Measurements from ENCODE around the gene DPP4.

The DPP4 gene

GRCh38 chr2:162029287-162029901 lies 44.6 kb downstream of the DPP4 start:
- no peak overlapping the region for H3K4me3 ChIP-seq (ENCODE audit: low read length)
- peaks cover 37% of the 10 kb centered on the region for H3K4me1 ChIP-seq (ENCODE audit: control insufficient read depth, insufficient read depth, low read length)
- no peaks in the 10 kb centered on the region for H3K36me3 ChIP-seq (ENCODE audit: insufficient read depth, low read length)
- H3K9me3 ChIP-seq (replicated peaks; ENCODE audit: low read length): no peaks in the 10 kb centered on the region
- H3K9ac ChIP-seq (ENCODE audit: low read depth, low read length): no peak overlapping the region
- H3K27me3 ChIP-seq (ENCODE audit: control insufficient read depth, insufficient read depth, low read length): no peaks in the 10 kb centered on the region
- H3K4me2 ChIP-seq (ENCODE audit: low read length): peak overlapping the region; percentile 58

- H3K9ac ChIP-seq (ENCODE audit: low read depth, low read length): no peak overlapping the region
- no peaks in the 10 kb centered on the region for H3K27me3 ChIP-seq (ENCODE audit: control insufficient read depth, insufficient read depth, low read length)
- H3K9me3 ChIP-seq (replicated peaks; ENCODE audit: low read length): no peaks in the 10 kb centered on the region
- no peak overlapping the region for H3K4me2 ChIP-seq (ENCODE audit: low read length)
- no peaks in the 10 kb centered on the region for H3K36me3 ChIP-seq (ENCODE audit: insufficient read depth, low read length)
- H3K4me3 ChIP-seq (ENCODE audit: low read length): no peak overlapping the region
- peaks cover 37% of the 10 kb centered on the region for H3K4me1 ChIP-seq (ENCODE audit: control insufficient read depth, insufficient read depth, low read length)
These were observed 45.5 kb downstream of the DPP4 start for GRCh38 chr2:162028511-162028910.

GRCh38 chr2:162025121-162025911 lies 48.7 kb downstream of the DPP4 start:
- Histone ChIP-seq H3K9me3 (replicated peaks; ENCODE audit: low read length) (no peaks in the 10 kb centered on the region), H3K4me1 (ENCODE audit: control insufficient read depth, insufficient read depth, low read length) (peaks cover 46% of the 10 kb centered on the region), H3K4me3 (ENCODE audit: low read length) (no peak overlapping the region), H3K36me3 (ENCODE audit: insufficient read depth, low read length) (no peaks in the 10 kb centered on the region), H3K4me2 (ENCODE audit: low read length) (peak overlapping the region; percentile 27), H3K9ac (ENCODE audit: low read depth, low read length) (no peak overlapping the region), H3K27me3 (ENCODE audit: control insufficient read depth, insufficient read depth, low read length) (no peaks in the 10 kb centered on the region)

- Histone ChIP-seq H3K9ac (ENCODE audit: low read depth, low read length) (no peak overlapping the region), H3K9me3 (replicated peaks; ENCODE audit: low read length) (no peaks in the 10 kb centered on the region), H3K4me1 (ENCODE audit: control insufficient read depth, insufficient read depth, low read length) (peaks cover 30% of the 10 kb centered on the region), H3K36me3 (ENCODE audit: insufficient read depth, low read length) (no peaks in the 10 kb centered on the region), H3K4me2 (ENCODE audit: low read length) (no peak overlapping the region), H3K4me3 (ENCODE audit: low read length) (no peak overlapping the region), H3K27me3 (ENCODE audit: control insufficient read depth, insufficient read depth, low read length) (no peaks in the 10 kb centered on the region)
These were observed 51.6 kb downstream of the DPP4 start for GRCh38 chr2:162022290-162022945.

- H3K4me3 ChIP-seq (ENCODE audit: low read length): no peak overlapping the region
- no peak overlapping the region for H3K4me2 ChIP-seq (ENCODE audit: low read length)
- no peaks in the 10 kb centered on the region for H3K27me3 ChIP-seq (ENCODE audit: control insufficient read depth, insufficient read depth, low read length)
- H3K9ac ChIP-seq (ENCODE audit: low read depth, low read length): no peak overlapping the region
- H3K4me1 ChIP-seq (ENCODE audit: control insufficient read depth, insufficient read depth, low read length): peaks cover 30% of the 10 kb centered on the region
- no peaks in the 10 kb centered on the region for H3K36me3 ChIP-seq (ENCODE audit: insufficient read depth, low read length)
- no peaks in the 10 kb centered on the region for H3K9me3 ChIP-seq (replicated peaks; ENCODE audit: low read length)
These were observed 52.4 kb downstream of the DPP4 start for GRCh38 chr2:162021516-162022058.

- Histone ChIP-seq H3K27me3 (ENCODE audit: control insufficient read depth, insufficient read depth, low read length) (no peaks in the 10 kb centered on the region), H3K9me3 (replicated peaks; ENCODE audit: low read length) (no peaks in the 10 kb centered on the region), H3K4me3 (ENCODE audit: low read length) (no peak overlapping the region), H3K4me1 (ENCODE audit: control insufficient read depth, insufficient read depth, low read length) (peaks cover 19% of the 10 kb centered on the region), H3K4me2 (ENCODE audit: low read length) (no peak overlapping the region), H3K9ac (ENCODE audit: low read depth, low read length) (no peak overlapping the region), H3K36me3 (ENCODE audit: insufficient read depth, low read length) (no peaks in the 10 kb centered on the region)
These were observed 55.5 kb downstream of the DPP4 start for GRCh38 chr2:162018530-162018929.

GRCh38 chr2:162017233-162017632 lies 56.8 kb downstream of the DPP4 start:
- Histone ChIP-seq H3K4me2 (ENCODE audit: low read length) (no peak overlapping the region), H3K9me3 (replicated peaks; ENCODE audit: low read length) (no peaks in the 10 kb centered on the region), H3K4me1 (ENCODE audit: control insufficient read depth, insufficient read depth, low read length) (peaks cover 11% of the 10 kb centered on the region), H3K9ac (ENCODE audit: low read depth, low read length) (no peak overlapping the region), H3K36me3 (ENCODE audit: insufficient read depth, low read length) (no peaks in the 10 kb centered on the region), H3K4me3 (ENCODE audit: low read length) (no peak overlapping the region), H3K27me3 (ENCODE audit: control insufficient read depth, insufficient read depth, low read length) (no peaks in the 10 kb centered on the region)

- peaks cover 10% of the 10 kb centered on the region for H3K4me1 ChIP-seq (ENCODE audit: control insufficient read depth, insufficient read depth, low read length)
These were observed 57.9 kb downstream of the DPP4 start for GRCh38 chr2:162016080-162016479.

GRCh38 chr2:162014751-162015150 lies 59.3 kb downstream of the DPP4 start:
- peak overlapping the region; percentile 44 for H3K9ac ChIP-seq (ENCODE audit: low read depth, low read length)
- peaks cover 10% of the 10 kb centered on the region for H3K4me1 ChIP-seq (ENCODE audit: control insufficient read depth, insufficient read depth, low read length)
- no peaks in the 10 kb centered on the region for H3K27me3 ChIP-seq (ENCODE audit: control insufficient read depth, insufficient read depth, low read length)
- no peaks in the 10 kb centered on the region for H3K9me3 ChIP-seq (replicated peaks; ENCODE audit: low read length)
- no peak overlapping the region for H3K4me3 ChIP-seq (ENCODE audit: low read length)
- H3K4me2 ChIP-seq (ENCODE audit: low read length): peak overlapping the region; percentile 29
- no peaks in the 10 kb centered on the region for H3K36me3 ChIP-seq (ENCODE audit: insufficient read depth, low read length)

More at GRCh38 chr2:162016080-162016479, 57.9 kb downstream of the DPP4 start:
- Histone ChIP-seq H3K9ac (ENCODE audit: low read depth, low read length) (no peak overlapping the region), H3K9me3 (replicated peaks; ENCODE audit: low read length) (no peaks in the 10 kb centered on the region), H3K4me2 (ENCODE audit: low read length) (no peak overlapping the region), H3K36me3 (ENCODE audit: insufficient read depth, low read length) (no peaks in the 10 kb centered on the region), H3K27me3 (ENCODE audit: control insufficient read depth, insufficient read depth, low read length) (no peaks in the 10 kb centered on the region), H3K4me3 (ENCODE audit: low read length) (no peak overlapping the region)

GRCh38 chr2:162013514-162014475 lies 60.2 kb downstream of the DPP4 start:
- Histone ChIP-seq H3K4me1 (ENCODE audit: control insufficient read depth, insufficient read depth, low read length) (peaks cover 10% of the 10 kb centered on the region), H3K27me3 (ENCODE audit: control insufficient read depth, insufficient read depth, low read length) (no peaks in the 10 kb centered on the region), H3K9ac (ENCODE audit: low read depth, low read length) (peak overlapping the region; percentile 44), H3K4me3 (ENCODE audit: low read length) (no peak overlapping the region), H3K4me2 (ENCODE audit: low read length) (peak overlapping the region; percentile 29), H3K9me3 (replicated peaks; ENCODE audit: low read length) (no peaks in the 10 kb centered on the region), H3K36me3 (ENCODE audit: insufficient read depth, low read length) (no peaks in the 10 kb centered on the region)

All from skeletal muscle satellite cell (primary cell).